ENCODE results near the gene PGBD2. TPM values are rescaled to one million over a fixed set of nuclear protein-coding genes. Genes with fewer than 3 reads are reported as not detected.

PGBD2 gene
- total and polyA plus RNA-seq, 9 of the 15 experiments (the other 6 are each of a cell fraction or from before 2014, with no cell fraction given), result 11.9 to 21.8 (median 14.7) TPM

GRCh38 chr1:248858096-248858890 is 47.7 kb upstream of the PGBD2 start (continued):
- TF ChIP-seq CREB1 (IDR thresholded peaks at IDR 0.05) (no peak), CREB1 (CRISPR knock-in tag; IDR thresholded peaks at IDR 0.05) (no peak; the same call in 1 of the 2 replicates), TAF9B (IDR thresholded peaks at IDR 0.05; ENCODE audit: partially characterized antibody) (no peak), HBP1 (CRISPR knock-in tag; IDR thresholded peaks at IDR 0.05) (no peak), RBBP5 (IDR thresholded peaks at IDR 0.05; ENCODE audit: borderline replicate concordance, insufficient read depth, low read length, poor library complexity, severe bottlenecking) (no peak), GATAD2A (IDR thresholded peaks at IDR 0.05) (no peak), TSHZ1 (CRISPR knock-in tag; IDR thresholded peaks at IDR 0.05) (no peak), ZNF444 (CRISPR knock-in tag; IDR thresholded peaks at IDR 0.05) (no peak), RFX1 (IDR thresholded peaks at IDR 0.05) (no peak), HCFC1 (IDR thresholded peaks at IDR 0.05; ENCODE audit: low read depth, low read length) (peak; percentile 6; the same call in 1 of the 2 replicates), SAP30 (IDR thresholded peaks at IDR 0.05; ENCODE audit: borderline replicate concordance, insufficient read depth, low read depth, low read length, poor library complexity, severe bottlenecking) (peak; percentile 60), NR2C2 (CRISPR knock-in tag; IDR thresholded peaks at IDR 0.05) (peak; percentile 57), NR2C2 (tag; IDR thresholded peaks at IDR 0.05) (peak; percentile 72)
- TF ChIP-seq, protein P1, sequence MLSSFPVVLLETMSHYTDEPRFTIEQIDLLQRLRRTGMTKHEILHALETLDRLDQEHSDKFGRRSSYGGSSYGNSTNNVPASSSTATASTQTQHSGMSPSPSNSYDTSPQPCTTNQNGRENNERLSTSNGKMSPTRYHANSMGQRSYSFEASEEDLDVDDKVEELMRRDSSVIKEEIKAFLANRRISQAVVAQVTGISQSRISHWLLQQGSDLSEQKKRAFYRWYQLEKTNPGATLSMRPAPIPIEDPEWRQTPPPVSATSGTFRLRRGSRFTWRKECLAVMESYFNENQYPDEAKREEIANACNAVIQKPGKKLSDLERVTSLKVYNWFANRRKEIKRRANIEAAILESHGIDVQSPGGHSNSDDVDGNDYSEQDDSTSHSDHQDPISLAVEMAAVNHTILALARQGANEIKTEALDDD (IDR thresholded peaks at IDR 0.05), result 0 out of 2 replicates have a peak, but pooled peaks have one; percentile 13
- TF ChIP-seq, protein P2, sequence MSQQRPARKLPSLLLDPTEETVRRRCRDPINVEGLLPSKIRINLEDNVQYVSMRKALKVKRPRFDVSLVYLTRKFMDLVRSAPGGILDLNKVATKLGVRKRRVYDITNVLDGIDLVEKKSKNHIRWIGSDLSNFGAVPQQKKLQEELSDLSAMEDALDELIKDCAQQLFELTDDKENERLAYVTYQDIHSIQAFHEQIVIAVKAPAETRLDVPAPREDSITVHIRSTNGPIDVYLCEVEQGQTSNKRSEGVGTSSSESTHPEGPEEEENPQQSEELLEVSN (IDR thresholded peaks at IDR 0.05; ENCODE audit: borderline replicate concordance in 1 of 2, extremely low read depth in 1 of 2, insufficient read depth in 1 of 2, insufficient read length in 1 of 2, low read depth in 1 of 2, low read length in 1 of 2, poor library complexity in 1 of 2, severe bottlenecking in 1 of 2), result peak; percentile 88 to 98
- TF ChIP-seq, protein P3, sequence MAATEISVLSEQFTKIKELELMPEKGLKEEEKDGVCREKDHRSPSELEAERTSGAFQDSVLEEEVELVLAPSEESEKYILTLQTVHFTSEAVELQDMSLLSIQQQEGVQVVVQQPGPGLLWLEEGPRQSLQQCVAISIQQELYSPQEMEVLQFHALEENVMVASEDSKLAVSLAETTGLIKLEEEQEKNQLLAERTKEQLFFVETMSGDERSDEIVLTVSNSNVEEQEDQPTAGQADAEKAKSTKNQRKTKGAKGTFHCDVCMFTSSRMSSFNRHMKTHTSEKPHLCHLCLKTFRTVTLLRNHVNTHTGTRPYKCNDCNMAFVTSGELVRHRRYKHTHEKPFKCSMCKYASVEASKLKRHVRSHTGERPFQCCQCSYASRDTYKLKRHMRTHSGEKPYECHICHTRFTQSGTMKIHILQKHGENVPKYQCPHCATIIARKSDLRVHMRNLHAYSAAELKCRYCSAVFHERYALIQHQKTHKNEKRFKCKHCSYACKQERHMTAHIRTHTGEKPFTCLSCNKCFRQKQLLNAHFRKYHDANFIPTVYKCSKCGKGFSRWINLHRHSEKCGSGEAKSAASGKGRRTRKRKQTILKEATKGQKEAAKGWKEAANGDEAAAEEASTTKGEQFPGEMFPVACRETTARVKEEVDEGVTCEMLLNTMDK (IDR thresholded peaks at IDR 0.05; ENCODE audit: borderline replicate concordance, insufficient read depth, low read depth, low read length, poor library complexity, severe bottlenecking), result peak; percentile 83
